Lung (tissue), 13 donors: ENCODE data around the gene CPLANE1. TPM values are rescaled to one million over a fixed set of nuclear protein-coding genes. Genes with fewer than 3 reads are reported as not detected.

ENCODE experiments used
- ATAC-seq: fragments of 200-7000 bp; cut with Tn5 transposase; one replicate; pipeline ENCODE4 v1.9.1; 2020; ENCODE audit warnings: moderate number of reproducible peaks; ENCODE audit not compliant: insufficient read depth, low FRiP score
- DNase-seq, 3 donors: peaks; one replicate each; pipeline ENCODE4 v3.0.0-alpha.2; 2013 to 2017
- H3K27ac ChIP-seq, 2 donors: one replicate each; pipeline ENCODE4 v1.5.1; 2013; ENCODE audit warnings: mild to moderate bottlenecking in 2 of 2, moderate library complexity in 2 of 2, control low read depth in 1 of 2, inconsistent platforms in 1 of 2, low read depth in 1 of 2, low read length in 1 of 2
- H3K27me3 ChIP-seq, 3 donors: one replicate each; pipeline ENCODE4 v1.5.1; 2013; ENCODE audit warnings: low read length in 2 of 3; ENCODE audit not compliant: control insufficient read depth in 3 of 3, insufficient read depth in 3 of 3
- H3K36me3 ChIP-seq, 4 donors: one replicate each; pipeline ENCODE4 v1.5.1; 2013; ENCODE audit warnings: low read length in 4 of 4, mild to moderate bottlenecking in 1 of 4, moderate library complexity in 1 of 4; ENCODE audit not compliant: control insufficient read depth in 4 of 4, insufficient read depth in 4 of 4
- H3K4me1 ChIP-seq, 5 donors: one replicate each; pipeline ENCODE4 v1.5.1; 2013; ENCODE audit warnings: low read length in 5 of 5, mild to moderate bottlenecking in 2 of 5, moderate library complexity in 1 of 5; ENCODE audit not compliant: control insufficient read depth in 5 of 5, insufficient read depth in 5 of 5
- H3K4me3 ChIP-seq: one replicate; pipeline ENCODE4 v1.5.1; 2013; ENCODE audit warnings: mild to moderate bottlenecking, control low read depth, moderate library complexity
- H3K9ac ChIP-seq, 2 donors: one replicate each; pipeline ENCODE4 v1.5.1; 2013; ENCODE audit warnings: low read length in 2 of 2, control low read depth in 1 of 2; ENCODE audit not compliant: insufficient read depth in 1 of 2
- H3K9me3 ChIP-seq, 4 donors: one replicate each; pipeline ENCODE4 v1.5.1; 2013; ENCODE audit warnings: low read length in 3 of 4, mild to moderate bottlenecking in 1 of 4, moderate library complexity in 1 of 4; ENCODE audit not compliant: control insufficient read depth in 4 of 4, insufficient read depth in 3 of 4
- WGBS, 2 donors: extraction: QIAGEN DNeasy Blood & Tissue Kit; methylation state at CpG; one replicate each; pipeline ENCODE4 v1.1.7; 2013; 5-methylcytosine and 5-hydroxymethylcytosine counted together
- polyA plus RNA-seq, 2 donors: library from polyadenylated mRNA; stranded (reverse); fragments of 200-250 nt; gene quantifications; one replicate each; pipeline ENCODE4 v1.2.1, GENCODE V29; 2013
- small RNA-seq: library from RNA; depleted of rRNA; stranded (forward); fragments of <200 nt; gene quantifications from one replicate; pipeline ENCODE3, GENCODE V24; 2014; ENCODE audit warnings: low replicate concordance
- total RNA-seq, 2 donors: library from RNA; depleted of rRNA in 1 of 2; stranded (reverse); fragments of >200 nt in 1 of 2; gene quantifications; one replicate each; pipeline ENCODE4 v1.2.1, GENCODE V29; 2014 to 2021
- TF ChIP-seq, protein P1 (sequence below): IDR thresholded peaks from 2 replicates; pipeline ENCODE4 v1.5.1; 2012; ENCODE audit warnings: mild to moderate bottlenecking; ENCODE audit errors: control extremely low read depth, extremely low read depth
- donor health status: control.
- donor health status: control.
- donor health status: Bipolar disorder and iron deficiency.
- donor health status: healthy.
- donor health status: DM: yes; HTN: yes; CAD: no.

The CPLANE1 gene
- total and polyA plus RNA-seq, 4 donors = 2.5 to 66.4 (median 12.5) TPM

DNA sequence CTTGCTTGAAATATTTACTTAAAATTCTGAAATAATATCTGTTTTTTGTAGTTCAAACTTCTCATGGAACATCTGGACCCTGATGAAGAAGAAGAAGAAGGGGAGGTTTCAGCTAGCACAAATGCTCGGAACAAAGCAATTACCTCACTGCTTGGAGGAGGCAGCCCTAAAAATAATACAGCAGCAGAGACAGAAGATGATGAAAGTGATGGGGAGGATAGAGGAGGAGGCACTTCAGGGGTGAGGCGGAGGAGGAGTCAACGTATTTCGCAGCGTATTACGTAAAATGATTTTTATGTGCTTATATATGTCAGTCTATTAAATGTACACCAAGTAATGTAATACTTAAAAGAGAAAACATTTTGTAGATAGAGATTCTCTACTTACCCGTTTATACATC lies 185.4 kb downstream of the CPLANE1 start:
- Histone ChIP-seq H3K27me3 (no peaks in the 10 kb centered on the region), H3K36me3 (peaks cover 13 to 36% (median 28%) of the 10 kb centered on the region in 4 donors), H3K9me3 (peaks cover 0 to 2% (median 0%) of the 10 kb centered on the region in 4 donors), H3K9ac (no peak overlapping the region), H3K27ac (no peak overlapping the region), H3K4me3 (no peak overlapping the region), H3K4me1 (no peaks in the 10 kb centered on the region)
- no peak for ATAC-seq
- DNase-seq = no peak
- TF ChIP-seq, protein P1, sequence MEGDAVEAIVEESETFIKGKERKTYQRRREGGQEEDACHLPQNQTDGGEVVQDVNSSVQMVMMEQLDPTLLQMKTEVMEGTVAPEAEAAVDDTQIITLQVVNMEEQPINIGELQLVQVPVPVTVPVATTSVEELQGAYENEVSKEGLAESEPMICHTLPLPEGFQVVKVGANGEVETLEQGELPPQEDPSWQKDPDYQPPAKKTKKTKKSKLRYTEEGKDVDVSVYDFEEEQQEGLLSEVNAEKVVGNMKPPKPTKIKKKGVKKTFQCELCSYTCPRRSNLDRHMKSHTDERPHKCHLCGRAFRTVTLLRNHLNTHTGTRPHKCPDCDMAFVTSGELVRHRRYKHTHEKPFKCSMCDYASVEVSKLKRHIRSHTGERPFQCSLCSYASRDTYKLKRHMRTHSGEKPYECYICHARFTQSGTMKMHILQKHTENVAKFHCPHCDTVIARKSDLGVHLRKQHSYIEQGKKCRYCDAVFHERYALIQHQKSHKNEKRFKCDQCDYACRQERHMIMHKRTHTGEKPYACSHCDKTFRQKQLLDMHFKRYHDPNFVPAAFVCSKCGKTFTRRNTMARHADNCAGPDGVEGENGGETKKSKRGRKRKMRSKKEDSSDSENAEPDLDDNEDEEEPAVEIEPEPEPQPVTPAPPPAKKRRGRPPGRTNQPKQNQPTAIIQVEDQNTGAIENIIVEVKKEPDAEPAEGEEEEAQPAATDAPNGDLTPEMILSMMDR = no peak
- 93 to 98% methylated on average over 7 of the region's 7 CpGs for WGBS, 2 donors

DNA sequence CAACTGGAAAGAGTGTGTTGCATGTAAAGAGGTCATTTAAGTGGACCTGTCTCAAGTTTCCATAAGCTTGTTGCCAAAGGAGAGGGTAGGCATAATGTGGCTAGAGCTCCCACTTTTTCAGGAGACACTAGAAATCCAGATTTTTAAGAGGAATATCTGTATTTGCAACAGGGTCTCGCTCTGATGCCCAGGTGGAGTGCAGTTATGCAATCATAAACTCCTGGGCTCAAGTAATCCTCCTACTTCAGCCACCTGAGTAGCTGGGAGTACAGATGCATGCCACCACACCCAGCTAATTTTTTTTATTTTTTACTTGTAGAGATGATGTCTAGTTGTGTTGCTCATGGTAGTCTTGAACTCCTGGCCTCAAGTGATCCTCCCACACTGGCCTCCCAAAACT lies 189.1 kb downstream of the CPLANE1 start:
- Histone ChIP-seq H3K9ac (no peak overlapping the region), H3K4me1 (no peaks in the 10 kb centered on the region), H3K9me3 (peaks cover 0 to 2% (median 0%) of the 10 kb centered on the region in 4 donors), H3K36me3 (peaks cover 15 to 47% (median 34%) of the 10 kb centered on the region in 4 donors), H3K4me3 (no peak overlapping the region), H3K27ac (no peak overlapping the region), H3K27me3 (no peaks in the 10 kb centered on the region)
- TF ChIP-seq, protein P1 = no peak
- ATAC-seq (no peak), DNase-seq (no peak)
- 92 to 100% methylated on average over 1 of the region's 1 CpG for WGBS, 2 donors

DNA sequence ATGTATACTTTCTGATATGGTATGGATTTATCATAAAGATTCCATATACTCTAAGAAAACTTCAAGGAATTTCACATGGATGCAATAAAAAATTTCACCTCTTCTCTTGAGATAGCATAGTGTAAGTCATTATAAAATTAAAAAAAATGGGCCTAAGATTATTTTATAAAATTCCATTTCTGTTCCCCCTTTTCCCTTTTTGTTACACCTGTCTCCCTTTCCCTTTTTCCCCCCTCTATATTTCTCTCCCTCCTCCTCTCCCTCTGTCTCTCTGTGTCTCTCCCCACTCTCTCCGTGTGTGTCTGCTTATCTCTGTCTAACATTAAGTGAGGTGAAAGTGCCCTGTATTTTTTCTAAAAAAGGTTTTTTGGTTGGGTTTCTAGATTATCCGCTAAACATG lies 192.4 kb downstream of the CPLANE1 start:
- ATAC-seq (no peak), DNase-seq (no peak)
- TF ChIP-seq, protein P1 = no peak
- H3K27ac ChIP-seq = no peak overlapping the region
- no peak overlapping the region for H3K4me3 ChIP-seq
- WGBS, 2 donors = 88 to 95% methylated on average over 2 of the region's 2 CpGs
- H3K36me3 ChIP-seq = peaks cover 7 to 48% (median 25%) of the 10 kb centered on the region in 4 donors
- H3K27me3 ChIP-seq = no peaks in the 10 kb centered on the region
- H3K9me3 ChIP-seq = no peaks in the 10 kb centered on the region
- no peak overlapping the region for H3K9ac ChIP-seq
- H3K4me1 ChIP-seq = no peaks in the 10 kb centered on the region

Small RNA genes lying within 50 kb of the gene (small RNA-seq; reads per million reads assigned to genes)
- not detected for gene C8orf59P2

Other genes with a start within 250 kb of the CPLANE1 start
- 10 to 100 TPM; 19.1 to 35.4 TPM for gene NUP155, start 121.7 kb upstream of the CPLANE1 start, total RNA-seq
- 1 to 10 TPM; 3.3 to 5.2 TPM for gene NUP155, start 121.7 kb upstream of the CPLANE1 start, polyA plus RNA-seq
- gene WDR70, start 129.9 kb upstream of the CPLANE1 start, total RNA-seq = 10 to 100 TPM; 27.1 to 57.8 TPM
- gene WDR70, start 129.9 kb upstream of the CPLANE1 start, polyA plus RNA-seq = 10 to 100 TPM; 11.0 to 25.3 TPM